Adrenal gland (tissue), 12 donors: Measurements from ENCODE around the gene PHYHD1. TPM values are rescaled to one million over a fixed set of nuclear protein-coding genes. Genes with fewer than 3 reads are reported as not detected.

Experiments used
- DNase-seq, 7 donors: peaks; one replicate each; pipeline ENCODE4 v3.0.0-alpha.2; 2019 to 2020
- H3K27ac ChIP-seq, 5 donors: fragments of 200-600 bp; sonication (generic) in 4 of 5; 1 replicate in 3 of 5; 2 replicates in 2 of 5; pipeline versions ENCODE4 v1.5.1 to v1.8.0; 2016 to 2020; ENCODE audit warnings: mild to moderate bottlenecking in 1 of 5
- H3K27me3 ChIP-seq: fragments of 200-600 bp; 2 replicates; pipeline ENCODE4 v1.8.0; 2021
- H3K36me3 ChIP-seq, 2 donors: fragments of 200-600 bp; replicated peaks in 1 of 2; 1 replicate in 1 of 2; 2 replicates in 1 of 2; pipeline versions ENCODE4 v1.5.1 to v1.8.0; 2018 to 2022
- H3K4me1 ChIP-seq, 2 donors: fragments of 200-600 bp; replicated peaks in 1 of 2; 1 replicate in 1 of 2; 2 replicates in 1 of 2; pipeline versions ENCODE4 v1.5.1 to v1.8.0; 2018 to 2021
- H3K4me3 ChIP-seq, 4 donors: fragments of 200-600 bp; sonication (generic) in 3 of 4; one replicate each; pipeline ENCODE4 v1.5.1; 2016 to 2018
- H3K9me3 ChIP-seq, 3 donors: fragments of 200-600 bp; sonication (generic) in 1 of 3; replicated peaks in 1 of 3; 1 replicate in 2 of 3; 2 replicates in 1 of 3; pipeline versions ENCODE4 v1.5.1 to v1.8.0; 2016 to 2021
- CTCF ChIP-seq, 6 experiments: fragments of 450-650 bp in 4 of 6; fragments of 200-600 bp in 2 of 6; sonication (generic) in 1 of 6; IDR thresholded peaks; 1 replicate in 5 of 6; 2 replicates in 1 of 6; pipeline versions ENCODE4 v1.5.1 to v1.8.0; 2016 to 2021; ENCODE audit warnings: antibody characterized with exemption in 6 of 6, mild to moderate bottlenecking in 2 of 6, moderate library complexity in 1 of 6
- POLR2A ChIP-seq, 2 donors: fragments of 450-650 bp; IDR thresholded peaks; one replicate each; pipeline ENCODE4 v1.6.1; 2017; ENCODE audit warnings: antibody characterized with exemption in 2 of 2, mild to moderate bottlenecking in 2 of 2, moderate library complexity in 1 of 2
- WGBS, 4 donors: extraction: QIAGEN DNeasy Blood & Tissue Kit in 2 of 4; methylation state at CpG; one replicate each; pipeline versions ENCODE4 v1.1.5 to v1.1.7; 2013 to 2017; 5-methylcytosine and 5-hydroxymethylcytosine counted together
- intact Hi-C, 2 donors: fragments of 100-400 bp; cut with DNase I; formaldehyde crosslinking; loops; one replicate each; pipeline versions ENCODE4 v1.14.1 to v1.15.0; 2022 to 2023
- polyA plus RNA-seq, 3 donors: library from polyadenylated mRNA; stranded (reverse); fragments of 200-250 nt in 2 of 3; fragments of 350-450 nt in 1 of 3; fragmentation: Illumina TruSeq in 1 of 3; extraction: RNeasy Lipid Tissue Mini Kit (QIAGEN cat#74804) in 1 of 3; gene quantifications; one replicate each; pipeline ENCODE4 v1.2.3, GENCODE V29; 2013 to 2014
- total RNA-seq, 9 donors: library from RNA; depleted of rRNA in 4 of 9; stranded (reverse); fragments of >200 nt in 4 of 9; fragments of 120-200 nt in 1 of 9; fragmentation: NEBNext Ultra II Directional in 1 of 9; extraction: Animal tissue kit (Norgen Biotek cat#: 25700) in 1 of 9; gene quantifications; one replicate each; pipeline versions ENCODE4 v1.1.0 to v1.2.4, GENCODE V29; 2013 to 2023
- donor health status: healthy with polysubstance abuse.
- donor health status: Bipolar disorder and iron deficiency.
- donor health status: DM: yes; HTN: yes; CAD: no.
- donor health status: DM: no; HTN: no; CAD: no.
- donor health status: DM: no; HTN: no; CAD: no.
- donor health status: DM: yes; HTN: yes; CAD: no.

The PHYHD1 gene
- total and polyA plus RNA-seq, 12 donors = 9.1 to 86.6 (median 30.9) TPM

DNA sequence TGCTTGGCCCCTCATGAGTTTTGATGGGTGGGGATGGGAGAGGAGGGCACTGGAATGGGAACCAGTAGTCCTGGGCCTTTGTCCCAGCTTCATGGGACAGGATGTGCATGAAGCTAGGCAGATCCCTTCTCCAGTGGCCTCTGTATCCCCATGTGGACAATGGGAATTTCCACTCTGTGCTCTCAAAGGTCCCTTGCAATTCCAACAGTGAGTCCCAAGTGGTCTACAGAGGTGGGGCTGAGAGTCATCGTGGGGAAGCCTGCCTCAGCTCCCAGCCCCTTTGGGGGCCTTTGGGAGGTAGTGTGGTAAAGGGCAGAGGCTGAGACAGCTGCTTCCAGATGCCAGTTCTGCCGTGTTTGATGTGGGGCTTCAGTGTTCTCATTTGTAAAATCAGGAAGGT lies 1.9 kb upstream of the PHYHD1 start:
- intact Hi-C loops = loop anchor here in 1 of 2 donors (5.0 kb wide), 1 partner anchor 37 kb away; the partner anchor contains the start of genes KYAT1 and LRRC8A
- Histone ChIP-seq H3K9me3 (no peaks in the 10 kb centered on the region), H3K4me1 (peaks cover 47 to 56% of the 10 kb centered on the region in 2 donors), H3K27ac (peak overlapping the region in 3 of 5 donors; percentile 31 to 90 (median 85)), H3K36me3 (peaks cover 0 to 13% of the 10 kb centered on the region in 2 donors), H3K4me3 (no peak overlapping the region), H3K27me3 (no peaks in the 10 kb centered on the region)
- no peak for DNase-seq
- no peak for TF ChIP-seq CTCF (IDR thresholded peaks at IDR 0.05)
- no peak for TF ChIP-seq POLR2A (IDR thresholded peaks at IDR 0.05)
- WGBS, 4 donors = 74 to 90% (median 80%) methylated on average over 2 of the region's 2 CpGs

- WGBS, 4 donors = 75 to 82% (median 77%) methylated on average over 11 to 14 of the region's 14 CpGs
- intact Hi-C loops = loop anchor here (5.0 kb wide), 1 partner anchor 37 kb away; the partner anchor contains the start of genes KYAT1 (in 2 of the 2) and LRRC8A (in 2 of the 2)
- no peaks in the 10 kb centered on the region for H3K9me3 ChIP-seq
- H3K27me3 ChIP-seq = no peaks in the 10 kb centered on the region
- peak overlapping the region in 3 of 5 donors; percentile 31 to 90 (median 85) for H3K27ac ChIP-seq
- DNase-seq = no peak
- peaks cover 0 to 13% of the 10 kb centered on the region in 2 donors for H3K36me3 ChIP-seq
- H3K4me1 ChIP-seq = peaks cover 47 to 56% of the 10 kb centered on the region in 2 donors
- no peak overlapping the region for H3K4me3 ChIP-seq
- TF ChIP-seq POLR2A (IDR thresholded peaks at IDR 0.05) = no peak
- no peak for TF ChIP-seq CTCF (IDR thresholded peaks at IDR 0.05)
Observed at GRCh38 chr9:128919402-128920089, 1.2 kb upstream of the PHYHD1 start.

- no peaks in the 10 kb centered on the region for H3K27me3 ChIP-seq
- peaks cover 31 to 40% of the 10 kb centered on the region in 2 donors for H3K4me1 ChIP-seq
- H3K4me3 ChIP-seq = peak overlapping the region in 3 of 4 donors; percentile 48 to 99 (median 72)
- DNase-seq = peak in 6 of 7 donors; percentile 52 to 75 (median 66)
- no peaks in the 10 kb centered on the region for H3K9me3 ChIP-seq
- peaks cover 0 to 6% of the 10 kb centered on the region in 2 donors for H3K36me3 ChIP-seq
- intact Hi-C loops = loop anchor here in 1 of 2 donors (5.0 kb wide), 1 partner anchor 40 kb away; the partner anchor contains the start of genes KYAT1 and LRRC8A
- H3K27ac ChIP-seq = peak overlapping the region; percentile 41 to 90 (median 85)
- peak in 1 of 2 donors; percentile 18 for TF ChIP-seq POLR2A (IDR thresholded peaks at IDR 0.05)
- peak in 1 of 6 experiments; percentile 24 for TF ChIP-seq CTCF (IDR thresholded peaks at IDR 0.05)
- WGBS, 4 donors = 10 to 13% (median 12%) methylated on average over 18 to 32 of the region's 32 CpGs
Observed at GRCh38 chr9:128921881-128922763, 1.3 kb downstream of the PHYHD1 start.

DNA sequence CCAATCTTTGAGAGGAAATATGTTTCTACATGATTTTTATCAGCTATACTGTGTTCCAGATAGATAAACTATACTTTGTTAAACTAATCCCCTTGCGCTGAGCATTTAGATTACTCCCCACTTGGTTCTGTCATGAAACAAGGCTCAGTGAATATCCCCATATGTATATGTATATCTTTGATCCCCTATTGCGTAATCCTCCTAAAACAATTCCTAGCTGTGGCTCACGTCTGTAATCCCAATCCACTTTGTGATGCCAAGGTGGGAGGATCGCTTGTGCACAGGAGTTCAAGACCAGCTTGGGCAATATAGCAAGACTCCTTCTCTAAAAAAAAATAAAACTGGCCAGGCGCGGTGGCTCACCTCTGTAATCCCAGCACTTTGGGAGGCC lies 2.7 kb downstream of the PHYHD1 start:
- Histone ChIP-seq H3K4me3 (no peak overlapping the region), H3K9me3 (no peaks in the 10 kb centered on the region), H3K36me3 (no peaks in the 10 kb centered on the region), H3K4me1 (peaks cover 31 to 42% of the 10 kb centered on the region in 2 donors), H3K27me3 (no peaks in the 10 kb centered on the region), H3K27ac (no peak overlapping the region)
- 87 to 94% (median 91%) methylated on average over 6 of the region's 6 CpGs for WGBS, 4 donors
- intact Hi-C loops = loop anchor here in 1 of 2 donors (5.0 kb wide), 1 partner anchor 41 kb away; the partner anchor contains the start of genes KYAT1 and LRRC8A
- no peak for DNase-seq
- TF ChIP-seq POLR2A (IDR thresholded peaks at IDR 0.05) (no peak), CTCF (IDR thresholded peaks at IDR 0.05) (no peak)
